ENCODE data around the gene FRYL. TPM values are rescaled to one million over a fixed set of nuclear protein-coding genes. Genes with fewer than 3 reads are reported as not detected.

FRYL gene
- total RNA-seq, 1 experiment from 2014 or later = 43.5 TPM

DNA sequence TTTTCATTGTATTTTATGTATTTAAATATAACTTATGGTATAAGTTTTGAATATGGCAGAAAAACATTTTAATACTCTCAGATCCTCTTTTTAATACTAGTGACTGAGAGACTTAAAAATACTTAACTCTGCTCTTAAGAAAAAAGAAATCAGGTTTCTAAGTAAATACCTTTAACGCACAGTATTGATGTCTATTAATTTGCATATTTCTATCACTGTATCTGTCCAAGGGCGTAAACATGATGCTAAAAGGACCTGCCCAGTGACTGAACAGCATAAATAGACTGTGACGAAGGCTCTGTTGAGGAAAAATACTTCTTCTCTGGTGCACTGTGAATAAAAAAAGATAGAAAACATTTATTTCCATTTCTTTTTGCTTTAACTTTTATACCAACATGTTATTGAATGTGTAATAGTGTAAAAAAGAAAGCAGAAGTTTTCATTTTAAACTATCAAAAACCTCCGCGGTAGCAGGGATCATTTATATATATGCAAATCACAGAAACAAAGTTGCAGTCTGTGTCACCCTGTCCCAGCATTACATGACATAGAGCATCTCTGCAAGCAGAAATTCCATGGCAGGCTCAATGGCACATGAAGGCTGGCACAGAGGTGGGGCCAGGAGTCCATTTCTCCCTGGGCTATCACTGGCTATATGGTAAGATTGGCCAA is 214.6 kb downstream of the FRYL start:
- DNase-seq (ENCODE audit: low read depth, low spot score) = no peak
- in situ Hi-C loops (cut with HindIII; ENCODE audit: low pct_unique_long_range_greater_than_20kb, low sequenced_read_pairs) = no loop called here

GRCh38 chr4:48564151-48564550 is 215.9 kb downstream of the FRYL start:
- DNase-seq (ENCODE audit: low read depth, low spot score) = no peak
- in situ Hi-C loops (cut with HindIII; ENCODE audit: low pct_unique_long_range_greater_than_20kb, low sequenced_read_pairs) = no loop called here

GRCh38 chr4:48558819-48559218 is 221.3 kb downstream of the FRYL start:
- in situ Hi-C loops (cut with HindIII; ENCODE audit: low pct_unique_long_range_greater_than_20kb, low sequenced_read_pairs) = no loop called here
- no peak for DNase-seq (ENCODE audit: low read depth, low spot score)

GRCh38 chr4:48558026-48558425 is 222.1 kb downstream of the FRYL start:
- no peak for DNase-seq (ENCODE audit: low read depth, low spot score)
- in situ Hi-C loops (cut with HindIII; ENCODE audit: low pct_unique_long_range_greater_than_20kb, low sequenced_read_pairs) = no loop called here

- in situ Hi-C loops (cut with HindIII; ENCODE audit: low pct_unique_long_range_greater_than_20kb, low sequenced_read_pairs) = no loop called here
- peak; percentile 19 for DNase-seq (ENCODE audit: low read depth, low spot score)
Measured at GRCh38 chr4:48557478-48557877, 222.6 kb downstream of the FRYL start.

GRCh38 chr4:48556268-48556667 is 223.8 kb downstream of the FRYL start:
- DNase-seq (ENCODE audit: low read depth, low spot score) = no peak
- in situ Hi-C loops (cut with HindIII; ENCODE audit: low pct_unique_long_range_greater_than_20kb, low sequenced_read_pairs) = no loop called here

GRCh38 chr4:48554606-48555005 is 225.5 kb downstream of the FRYL start:
- no peak for DNase-seq (ENCODE audit: low read depth, low spot score)
- in situ Hi-C loops (cut with HindIII; ENCODE audit: low pct_unique_long_range_greater_than_20kb, low sequenced_read_pairs) = no loop called here

DNA sequence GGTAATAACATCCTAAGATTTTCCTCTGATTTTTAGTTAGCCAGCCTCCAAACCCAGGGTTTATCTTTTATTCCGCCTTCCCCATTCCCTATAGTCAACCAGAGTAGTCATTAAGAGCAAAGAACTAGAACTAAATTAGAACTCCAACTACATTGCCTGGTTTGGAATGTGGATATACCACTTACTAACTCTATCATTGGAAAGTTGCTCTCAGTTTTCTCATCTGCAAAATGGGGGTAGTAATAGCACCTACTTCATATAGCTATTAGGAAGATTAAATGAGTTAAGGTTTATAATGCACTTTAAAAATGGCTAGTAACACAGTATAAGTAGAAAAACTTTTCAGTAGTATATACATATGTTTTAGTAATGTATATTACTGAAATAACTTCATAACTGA is 226.4 kb downstream of the FRYL start:
- DNase-seq (ENCODE audit: low read depth, low spot score) = no peak
- in situ Hi-C loops (cut with HindIII; ENCODE audit: low pct_unique_long_range_greater_than_20kb, low sequenced_read_pairs) = no loop called here

DNA sequence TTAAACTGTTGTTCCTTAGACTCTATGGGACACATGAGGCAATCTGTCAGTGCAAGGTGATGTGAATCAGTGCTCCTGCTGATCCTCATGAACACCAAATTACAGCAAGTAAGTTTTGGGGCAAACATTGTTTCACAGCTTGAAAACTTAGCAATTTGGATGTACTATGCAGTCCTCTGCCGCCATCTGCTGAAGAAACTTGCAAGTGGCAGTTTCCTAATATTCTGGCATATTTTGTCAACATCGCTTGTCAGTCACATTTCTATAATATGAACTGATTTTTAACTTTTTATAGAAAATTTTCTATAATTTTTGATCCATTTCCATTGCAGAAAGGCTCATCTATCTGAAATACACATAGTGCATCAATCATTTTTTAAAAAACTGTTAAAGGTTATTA is 233.7 kb downstream of the FRYL start:
- DNase-seq (ENCODE audit: low read depth, low spot score) = peak; percentile 47
- in situ Hi-C loops (cut with HindIII; ENCODE audit: low pct_unique_long_range_greater_than_20kb, low sequenced_read_pairs) = no loop called here

- in situ Hi-C loops (cut with HindIII; ENCODE audit: low pct_unique_long_range_greater_than_20kb, low sequenced_read_pairs) = no loop called here
- no peak for DNase-seq (ENCODE audit: low read depth, low spot score)
Measured at GRCh38 chr4:48543796-48544195, 236.3 kb downstream of the FRYL start.

- in situ Hi-C loops (cut with HindIII; ENCODE audit: low pct_unique_long_range_greater_than_20kb, low sequenced_read_pairs) = no loop called here
- no peak for DNase-seq (ENCODE audit: low read depth, low spot score)
Measured at GRCh38 chr4:48542888-48543287, 237.2 kb downstream of the FRYL start.

DNA sequence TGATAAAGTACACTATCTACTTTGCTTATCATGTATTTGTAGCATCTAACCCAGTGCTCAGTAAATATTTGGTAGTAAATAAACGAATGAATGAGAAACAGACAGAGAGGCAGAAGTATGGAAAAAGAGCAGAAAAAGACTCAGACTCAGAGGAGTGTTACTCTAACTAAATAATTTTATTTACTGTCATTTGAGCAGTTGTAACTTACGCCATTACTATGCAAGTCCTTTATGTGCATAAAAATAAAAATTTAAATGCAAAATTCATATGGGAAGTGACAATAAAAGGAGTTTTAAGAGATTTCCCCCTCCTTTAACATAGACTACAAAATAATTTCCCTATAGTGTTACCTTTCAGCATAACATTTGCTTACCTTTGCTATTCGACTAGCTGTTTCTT is 240.5 kb downstream of the FRYL start:
- in situ Hi-C loops (cut with HindIII; ENCODE audit: low pct_unique_long_range_greater_than_20kb, low sequenced_read_pairs) = no loop called here
- no peak for DNase-seq (ENCODE audit: low read depth, low spot score)

- in situ Hi-C loops (cut with HindIII; ENCODE audit: low pct_unique_long_range_greater_than_20kb, low sequenced_read_pairs) = no loop called here
- no peak for DNase-seq (ENCODE audit: low read depth, low spot score)
Measured at GRCh38 chr4:48538358-48538757, 241.7 kb downstream of the FRYL start.

GRCh38 chr4:48526406-48526805 is 253.7 kb downstream of the FRYL start:
- in situ Hi-C loops (cut with HindIII; ENCODE audit: low pct_unique_long_range_greater_than_20kb, low sequenced_read_pairs) = no loop called here

GRCh38 chr4:48518143-48518542 is 261.9 kb downstream of the FRYL start:
- in situ Hi-C loops (cut with HindIII; ENCODE audit: low pct_unique_long_range_greater_than_20kb, low sequenced_read_pairs) = no loop called here
- no peak for DNase-seq (ENCODE audit: low read depth, low spot score)

More at GRCh38 chr4:48526406-48526805, 253.7 kb downstream of the FRYL start:
- DNase-seq (ENCODE audit: low read depth, low spot score) = no peak

GRCh38 chr4:48509543-48509942 is 270.5 kb downstream of the FRYL start:
- in situ Hi-C loops (cut with HindIII; ENCODE audit: low pct_unique_long_range_greater_than_20kb, low sequenced_read_pairs) = no loop called here
- peak; percentile 23 for DNase-seq (ENCODE audit: low read depth, low spot score)

- in situ Hi-C loops (cut with HindIII; ENCODE audit: low pct_unique_long_range_greater_than_20kb, low sequenced_read_pairs) = no loop called here
- DNase-seq (ENCODE audit: low read depth, low spot score) = peak; percentile 19
Measured at GRCh38 chr4:48506716-48507115, 273.4 kb downstream of the FRYL start.

DNA sequence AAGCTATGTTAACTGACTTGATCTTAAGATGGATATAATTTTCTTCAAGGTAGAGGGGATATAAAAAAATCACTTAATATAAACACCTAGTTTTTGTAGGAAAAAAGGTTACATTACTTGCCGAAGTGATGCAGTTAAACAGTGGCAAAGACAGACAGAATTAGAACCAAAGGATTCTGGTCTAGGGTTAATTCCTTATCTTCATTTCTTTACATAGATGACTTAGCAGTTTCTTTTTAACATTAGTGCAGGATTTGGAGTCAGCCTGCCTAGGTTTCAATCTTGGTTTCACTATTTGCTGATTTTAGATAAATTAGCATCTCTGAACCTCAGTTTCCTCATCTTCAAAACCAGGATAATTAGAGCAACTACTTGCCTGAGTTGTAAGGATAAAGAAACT is 275.7 kb downstream of the FRYL start:
- in situ Hi-C loops (cut with HindIII; ENCODE audit: low pct_unique_long_range_greater_than_20kb, low sequenced_read_pairs) = no loop called here
- no peak for DNase-seq (ENCODE audit: low read depth, low spot score)

DNA sequence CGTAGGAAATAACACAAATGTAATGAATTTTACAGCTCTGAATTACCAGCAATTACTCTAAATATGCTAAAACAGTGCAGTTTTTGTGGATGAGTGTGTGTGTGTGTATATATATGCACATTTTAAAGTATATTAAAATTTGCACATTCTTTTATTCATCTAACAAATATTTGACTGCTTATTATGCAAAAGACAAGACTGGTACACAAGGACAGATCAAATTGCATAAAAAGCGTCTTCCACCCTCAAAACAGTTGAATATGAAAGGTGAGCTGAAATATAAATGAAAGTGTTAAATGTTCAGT is 276.1 kb downstream of the FRYL start:
- in situ Hi-C loops (cut with HindIII; ENCODE audit: low pct_unique_long_range_greater_than_20kb, low sequenced_read_pairs) = no loop called here
- DNase-seq (ENCODE audit: low read depth, low spot score) = no peak
